T-cell (primary cell): ENCODE data around the gene COIL. TPM values are rescaled to one million over a fixed set of nuclear protein-coding genes. Genes with fewer than 3 reads are reported as not detected.

Experiments
- ATAC-seq, 4 experiments: fragments of 200-7000 bp in 3 of 4; fragments of 150-1000 bp in 1 of 4; cut with Tn5 transposase; replicated peaks in 1 of 4; 1 replicate in 3 of 4; 2 replicates in 1 of 4; pipeline ENCODE4 v1.10.0; 2021; ENCODE audit warnings: moderate library complexity in 3 of 4, mild to moderate bottlenecking in 2 of 4, moderate number of reproducible peaks in 1 of 4
- CTCF ChIA-PET, 2 donors: fragments of 300-600 bp; sonication (Branson Sonifier 250); formaldehyde crosslinking; loops; one replicate each; lab custom pipeline; 2022; ENCODE audit warnings: antibody characterized with exemption in 2 of 2; lab: Charles Lee
- POLR2A ChIA-PET, 2 donors: fragments of 300-600 bp; sonication (Branson Sonifier 250); formaldehyde crosslinking; loops; one replicate each; lab custom pipeline; 2022; ENCODE audit warnings: antibody characterized with exemption in 2 of 2; lab: Charles Lee
- DNase-seq, 35 experiments: peaks; one replicate each; pipeline versions ENCODE4 v3.0.0 to v3.0.0-alpha.2; 2013 to 2023
- H3K27ac ChIP-seq: one replicate; pipeline ENCODE4 v1.5.1; 2013; ENCODE audit warnings: low read length
- H3K27me3 ChIP-seq, 2 experiments: replicated peaks in 1 of 2; 1 replicate in 1 of 2; 2 replicates in 1 of 2; pipeline versions ENCODE4 v1.6.1 to v1.7.0; 2013; ENCODE audit warnings: low read length in 1 of 2, mixed read lengths in 1 of 2; ENCODE audit not compliant: control insufficient read depth in 2 of 2, insufficient read depth in 2 of 2; ENCODE audit errors: extremely low read depth in 1 of 2
- H3K36me3 ChIP-seq, 2 donors: 1 replicate in 1 of 2; 2 replicates in 1 of 2; pipeline versions ENCODE4 v1.6.1 to v1.7.0; 2013; ENCODE audit warnings: low read length in 1 of 2; ENCODE audit not compliant: control insufficient read depth in 2 of 2, insufficient read depth in 1 of 2; ENCODE audit errors: extremely low read depth in 1 of 2
- H3K4me1 ChIP-seq, 2 experiments: 1 replicate in 1 of 2; 2 replicates in 1 of 2; pipeline versions ENCODE4 v1.6.1 to v1.7.0; 2013; ENCODE audit warnings: low read length in 2 of 2, mixed read lengths in 1 of 2; ENCODE audit not compliant: insufficient read depth in 2 of 2, control insufficient read depth in 1 of 2; ENCODE audit errors: extremely low read depth in 1 of 2
- H3K4me3 ChIP-seq, 2 donors: 1 replicate in 1 of 2; 2 replicates in 1 of 2; pipeline versions ENCODE4 v1.5.1 to v1.7.0; 2013; ENCODE audit warnings: mild to moderate bottlenecking in 2 of 2, low read length in 1 of 2, moderate library complexity in 1 of 2; ENCODE audit not compliant: control insufficient read depth in 1 of 2; ENCODE audit errors: extremely low read depth in 1 of 2
- H3K9me3 ChIP-seq: 2 replicates; pipeline ENCODE4 v1.7.0; 2013
- H3K27ac Mint-ChIP-seq, 2 donors: one replicate each; pipeline ENCODE4 v1.8.0; 2020 to 2021; ENCODE audit warnings: mild to moderate bottlenecking in 2 of 2, mixed read lengths in 2 of 2
- H3K27me3 Mint-ChIP-seq, 2 donors: one replicate each; pipeline ENCODE4 v1.8.0; 2021 to 2022; ENCODE audit warnings: mixed read lengths in 2 of 2
- H3K36me3 Mint-ChIP-seq: one replicate; pipeline ENCODE4 v1.8.0; 2021; ENCODE audit warnings: mixed read lengths
- H3K4me1 Mint-ChIP-seq, 3 donors: one replicate each; pipeline ENCODE4 v1.8.0; 2020 to 2022; ENCODE audit warnings: mixed read lengths in 3 of 3, mild to moderate bottlenecking in 1 of 3
- H3K4me3 Mint-ChIP-seq, 3 donors: one replicate each; pipeline ENCODE4 v1.8.0; 2020 to 2022; ENCODE audit warnings: mild to moderate bottlenecking in 3 of 3, mixed read lengths in 3 of 3, moderate library complexity in 3 of 3
- H3K9me3 Mint-ChIP-seq, 3 donors: one replicate each; pipeline ENCODE4 v1.8.0; 2020 to 2022; ENCODE audit warnings: mixed read lengths in 3 of 3
- WGBS: methylation state at CpG from one replicate; pipeline ENCODE4 v1.1.5; 2013; ENCODE audit warnings: missing lambda C conversion rate; ENCODE audit not compliant: insufficient coverage; 5-methylcytosine and 5-hydroxymethylcytosine counted together
- total RNA-seq, 35 experiments: library from RNA in 6 of 35; stranded (reverse) in 6 of 35; fragments of 120-200 nt in 1 of 35; gene quantifications; one replicate each; pipeline versions ENCODE4 v1.2.1 to v1.2.4 and lab custom pipeline; 2013 to 2026

COIL gene
- total RNA-seq, 5 donors from 2014 or later (not counting 1 experiment from before 2014, with no cell fraction given): 14.7 to 19.2 (median 15.7) TPM

GRCh38 chr17:56992364-56992763 is 31.5 kb upstream of the COIL start:
- DNase-seq: no peak
- POLR2A ChIA-PET: no interaction called here
- H3K9me3 ChIP-seq: no peaks in the 10 kb centered on the region
- no peaks in the 10 kb centered on the region for H3K4me1 ChIP-seq
- peaks cover 3 to 25% of the 10 kb centered on the region in 2 donors for H3K36me3 ChIP-seq
- H3K9me3 Mint-ChIP-seq: no peaks in the 10 kb centered on the region
- ATAC-seq: no peak
- peaks cover 45% of the 10 kb centered on the region for H3K36me3 Mint-ChIP-seq
- no peak overlapping the region for H3K27ac Mint-ChIP-seq
- no peaks in the 10 kb centered on the region for H3K4me1 Mint-ChIP-seq
- CTCF ChIA-PET: no interaction called here
- no peaks in the 10 kb centered on the region for H3K27me3 Mint-ChIP-seq
- H3K27me3 ChIP-seq: no peaks in the 10 kb centered on the region
- H3K4me3 ChIP-seq: no peak overlapping the region
- no peak overlapping the region for H3K27ac ChIP-seq
- WGBS: 100% methylated on average over 1 of the region's 1 CpG
- no peak overlapping the region for H3K4me3 Mint-ChIP-seq

GRCh38 chr17:56988901-56989572 is 28.2 kb upstream of the COIL start:
- no peaks in the 10 kb centered on the region for H3K4me1 ChIP-seq
- no peaks in the 10 kb centered on the region for H3K9me3 ChIP-seq
- Mint-ChIP-seq H3K27me3 (no peaks in the 10 kb centered on the region), H3K4me3 (no peak overlapping the region), H3K27ac (no peak overlapping the region), H3K4me1 (no peaks in the 10 kb centered on the region), H3K36me3 (peaks cover 57% of the 10 kb centered on the region), H3K9me3 (no peaks in the 10 kb centered on the region)
- no peak overlapping the region for H3K4me3 ChIP-seq
- H3K36me3 ChIP-seq: peaks cover 5 to 17% of the 10 kb centered on the region in 2 donors
- WGBS: no CpG with 5 or more reads among the region's 4 CpGs
- DNase-seq (no peak), ATAC-seq (no peak)
- H3K27me3 ChIP-seq: no peaks in the 10 kb centered on the region
- no peak overlapping the region for H3K27ac ChIP-seq
- POLR2A ChIA-PET: interaction anchor here in 1 of 2 donors (0.5 to 0.6 kb wide), 2 partner anchors 50 to 211 kb away, joined by 3 read pairs; no protein-coding TSS in a partner anchor
- CTCF ChIA-PET: no interaction called here

- H3K36me3 ChIP-seq: peaks cover 5 to 17% of the 10 kb centered on the region in 2 donors
Observed at GRCh38 chr17:56987283-56987834, 26.5 kb upstream of the COIL start.

DNA sequence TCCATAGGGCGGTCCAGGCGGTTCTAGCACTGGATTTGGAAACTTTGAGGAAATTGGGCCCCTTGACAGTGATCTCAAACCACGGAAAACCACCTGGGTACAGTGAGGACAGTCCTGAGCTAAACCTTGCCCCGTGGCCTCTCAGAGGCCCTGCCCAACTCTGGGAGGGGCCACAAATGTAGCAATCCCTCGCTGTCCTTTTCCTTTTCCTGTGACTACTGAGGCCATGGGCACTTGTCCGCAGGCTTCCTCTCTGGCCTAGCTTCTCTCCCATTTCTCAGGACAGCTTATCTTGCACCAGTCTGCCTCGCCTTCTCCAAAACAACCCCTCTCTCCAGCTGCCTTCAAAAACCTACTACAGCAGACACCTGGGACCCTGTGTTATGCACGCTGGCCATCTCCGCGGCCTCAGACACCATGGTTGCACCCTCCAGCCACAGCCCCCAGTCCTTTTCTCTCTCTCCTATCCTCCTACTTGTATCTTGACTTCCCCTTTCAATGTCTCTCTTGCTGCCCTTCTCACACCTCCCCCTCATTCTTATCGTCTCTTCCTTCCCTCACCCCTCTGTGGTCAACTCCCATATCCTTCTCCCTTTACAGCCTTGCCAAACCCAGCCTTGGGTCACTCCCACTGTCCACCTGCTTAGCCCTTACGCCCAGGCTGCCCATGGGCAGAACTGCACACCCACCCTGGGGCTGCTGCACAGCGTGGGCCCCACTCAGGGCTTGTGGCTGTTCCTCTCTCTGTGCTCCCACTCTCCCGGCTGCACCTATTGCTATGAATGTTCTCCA is 24.7 kb upstream of the COIL start:
- Histone ChIP-seq H3K4me3 (no peak overlapping the region), H3K9me3 (no peaks in the 10 kb centered on the region), H3K4me1 (no peaks in the 10 kb centered on the region), H3K27ac (no peak overlapping the region), H3K27me3 (no peaks in the 10 kb centered on the region), H3K36me3 (peaks cover 2 to 19% of the 10 kb centered on the region in 2 donors)
- CTCF ChIA-PET: no interaction called here
- DNase-seq (no peak), ATAC-seq (no peak)
- WGBS: 91% methylated on average over 14 of the region's 14 CpGs
- POLR2A ChIA-PET: no interaction called here
- no peaks in the 10 kb centered on the region for H3K9me3 Mint-ChIP-seq
- no peak overlapping the region for H3K27ac Mint-ChIP-seq
- peaks cover 42% of the 10 kb centered on the region for H3K36me3 Mint-ChIP-seq
- H3K4me1 Mint-ChIP-seq: no peaks in the 10 kb centered on the region
- no peaks in the 10 kb centered on the region for H3K27me3 Mint-ChIP-seq
- no peak overlapping the region for H3K4me3 Mint-ChIP-seq

More at GRCh38 chr17:56987283-56987834, 26.5 kb upstream of the COIL start:
- H3K4me3 Mint-ChIP-seq: no peak overlapping the region
- no peaks in the 10 kb centered on the region for H3K9me3 Mint-ChIP-seq
- CTCF ChIA-PET: no interaction called here
- no peaks in the 10 kb centered on the region for H3K9me3 ChIP-seq
- H3K27ac Mint-ChIP-seq: no peak overlapping the region
- no peak for ATAC-seq
- DNase-seq: no peak
- H3K27me3 ChIP-seq: no peaks in the 10 kb centered on the region
- H3K27ac ChIP-seq: no peak overlapping the region
- WGBS: 96% methylated on average over 3 of the region's 11 CpGs
- POLR2A ChIA-PET: no interaction called here
- no peak overlapping the region for H3K4me3 ChIP-seq
- H3K27me3 Mint-ChIP-seq: no peaks in the 10 kb centered on the region
- no peaks in the 10 kb centered on the region for H3K4me1 ChIP-seq
- H3K4me1 Mint-ChIP-seq: no peaks in the 10 kb centered on the region
- H3K36me3 Mint-ChIP-seq: peaks cover 50% of the 10 kb centered on the region

DNA sequence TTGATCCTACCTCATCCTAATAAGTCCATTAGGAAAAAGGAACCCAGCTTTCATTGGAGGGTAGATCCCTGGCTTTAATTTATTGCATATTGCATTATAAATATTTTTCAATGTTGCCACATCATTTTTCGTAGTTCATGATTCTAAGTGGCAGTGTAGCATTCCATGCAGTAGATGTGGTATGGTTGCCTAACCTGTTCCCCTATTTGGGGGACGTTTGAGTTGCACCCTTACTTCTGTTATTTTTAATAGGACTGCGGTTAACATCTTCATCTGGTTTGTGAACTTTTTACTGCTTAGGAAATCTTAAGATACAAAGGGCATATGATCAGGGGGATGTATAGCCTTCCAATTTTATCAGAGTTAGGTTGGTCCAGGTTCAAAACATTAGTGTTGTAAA is 22.5 kb upstream of the COIL start:
- Mint-ChIP-seq H3K4me1 (peaks cover 10 to 13% (median 10%) of the 10 kb centered on the region in 3 donors), H3K9me3 (no peaks in the 10 kb centered on the region), H3K27ac (no peak overlapping the region), H3K4me3 (no peak overlapping the region), H3K36me3 (peaks cover 35% of the 10 kb centered on the region), H3K27me3 (no peaks in the 10 kb centered on the region)
- WGBS: no CpG with 5 or more reads among the region's 3 CpGs
- CTCF ChIA-PET: no interaction called here
- Histone ChIP-seq H3K9me3 (no peaks in the 10 kb centered on the region), H3K4me1 (peaks cover 3 to 5% of the 10 kb centered on the region in 2 experiments), H3K4me3 (no peak overlapping the region), H3K27me3 (no peaks in the 10 kb centered on the region), H3K36me3 (peaks cover 2 to 14% of the 10 kb centered on the region in 2 donors), H3K27ac (no peak overlapping the region)
- POLR2A ChIA-PET: no interaction called here
- DNase-seq (no peak), ATAC-seq (no peak)

GRCh38 chr17:56982312-56982711 is 21.5 kb upstream of the COIL start:
- CTCF ChIA-PET: no interaction called here
- H3K4me1 ChIP-seq: peaks cover 7 to 14% of the 10 kb centered on the region in 2 experiments

More at GRCh38 chr17:56982312-56982711, 21.5 kb upstream of the COIL start:
- Histone ChIP-seq H3K4me3 (no peak overlapping the region), H3K27me3 (no peaks in the 10 kb centered on the region), H3K9me3 (no peaks in the 10 kb centered on the region), H3K27ac (no peak overlapping the region), H3K36me3 (peaks cover 2 to 7% of the 10 kb centered on the region in 2 donors)
- H3K27ac Mint-ChIP-seq: peak overlapping the region in 1 of 2 donors; percentile 45
- peaks cover 25% of the 10 kb centered on the region for H3K36me3 Mint-ChIP-seq
- no peaks in the 10 kb centered on the region for H3K9me3 Mint-ChIP-seq
- ATAC-seq: no peak
- no peaks in the 10 kb centered on the region for H3K27me3 Mint-ChIP-seq
- H3K4me1 Mint-ChIP-seq: peaks cover 15 to 19% (median 17%) of the 10 kb centered on the region in 3 donors
- DNase-seq: no peak
- H3K4me3 Mint-ChIP-seq: no peak overlapping the region
- POLR2A ChIA-PET: no interaction called here
- 93% methylated on average over 5 of the region's 8 CpGs for WGBS
